Epithelial cell of proximal tubule (primary cell): ENCODE measurements around the gene GFOD2. TPM values are rescaled to one million over a fixed set of nuclear protein-coding genes. Genes with fewer than 3 reads are reported as not detected.

Experiments
- DNase-seq: peaks from one replicate; pipeline ENCODE4 v3.0.0-alpha.2; 2011; ENCODE audit warnings: low read depth
- H3K4me3 ChIP-seq: 2 replicates; pipeline ENCODE4 v1.5.1; 2011; ENCODE audit warnings: low read depth, mild to moderate bottlenecking, low read length
- total RNA-seq: library from RNA; depleted of rRNA; stranded (reverse); fragments of >200 nt; gene quantifications from 2 replicates; pipeline ENCODE4 v1.2.3, GENCODE V29; 2015
- TF ChIP-seq, protein P1 (sequence below): conservative IDR thresholded peaks from 2 replicates; pipeline ENCODE4 v1.5.1; 2012; ENCODE audit warnings: low read depth, mild to moderate bottlenecking, low read length

The GFOD2 gene
- total RNA-seq, 1 donor from 2014 or later: 16.1 TPM

DNA sequence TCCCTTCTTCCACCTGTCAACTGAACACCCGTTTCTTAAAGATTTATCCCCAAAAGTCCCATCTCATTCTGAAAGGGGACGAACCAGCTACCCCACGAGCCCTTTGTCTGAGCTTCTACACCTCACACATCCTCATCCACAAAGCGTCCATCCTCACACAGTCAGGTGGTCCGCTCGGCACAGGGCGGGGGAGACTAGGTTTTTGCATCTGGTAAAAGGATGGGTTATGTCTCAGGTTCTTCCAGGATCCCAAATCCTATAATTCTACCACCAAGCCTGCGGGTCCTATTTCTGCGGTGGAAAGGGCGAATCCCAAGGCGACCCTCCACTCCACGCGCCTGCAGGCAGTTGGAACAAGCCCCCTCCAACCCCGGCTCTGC, 458 bp downstream of the GFOD2 start:
- DNase-seq: no peak
- H3K4me3 ChIP-seq: peak overlapping the region; percentile 98
- TF ChIP-seq, protein P1, sequence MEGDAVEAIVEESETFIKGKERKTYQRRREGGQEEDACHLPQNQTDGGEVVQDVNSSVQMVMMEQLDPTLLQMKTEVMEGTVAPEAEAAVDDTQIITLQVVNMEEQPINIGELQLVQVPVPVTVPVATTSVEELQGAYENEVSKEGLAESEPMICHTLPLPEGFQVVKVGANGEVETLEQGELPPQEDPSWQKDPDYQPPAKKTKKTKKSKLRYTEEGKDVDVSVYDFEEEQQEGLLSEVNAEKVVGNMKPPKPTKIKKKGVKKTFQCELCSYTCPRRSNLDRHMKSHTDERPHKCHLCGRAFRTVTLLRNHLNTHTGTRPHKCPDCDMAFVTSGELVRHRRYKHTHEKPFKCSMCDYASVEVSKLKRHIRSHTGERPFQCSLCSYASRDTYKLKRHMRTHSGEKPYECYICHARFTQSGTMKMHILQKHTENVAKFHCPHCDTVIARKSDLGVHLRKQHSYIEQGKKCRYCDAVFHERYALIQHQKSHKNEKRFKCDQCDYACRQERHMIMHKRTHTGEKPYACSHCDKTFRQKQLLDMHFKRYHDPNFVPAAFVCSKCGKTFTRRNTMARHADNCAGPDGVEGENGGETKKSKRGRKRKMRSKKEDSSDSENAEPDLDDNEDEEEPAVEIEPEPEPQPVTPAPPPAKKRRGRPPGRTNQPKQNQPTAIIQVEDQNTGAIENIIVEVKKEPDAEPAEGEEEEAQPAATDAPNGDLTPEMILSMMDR: no peak

DNA sequence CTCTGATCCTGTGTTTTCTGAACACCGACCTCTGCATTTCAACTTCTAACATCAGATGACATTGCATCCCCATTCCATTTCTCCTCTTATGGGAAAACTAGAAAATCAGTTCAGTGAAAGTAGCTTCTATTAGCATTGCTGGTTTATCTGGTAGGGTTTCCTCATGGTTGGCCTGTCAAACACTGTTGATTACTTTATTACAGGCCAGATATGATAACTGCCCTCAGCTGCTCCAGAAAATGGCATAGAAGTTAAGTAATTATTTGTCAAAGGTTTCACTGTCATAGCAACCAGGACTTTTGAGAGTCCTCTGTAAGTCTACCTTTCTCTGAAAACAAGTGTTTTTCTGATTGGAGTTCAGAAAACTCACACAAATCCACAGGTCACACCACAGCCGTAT, 3.0 kb downstream of the GFOD2 start:
- TF ChIP-seq, protein P1: no peak
- no peak for DNase-seq

DNA sequence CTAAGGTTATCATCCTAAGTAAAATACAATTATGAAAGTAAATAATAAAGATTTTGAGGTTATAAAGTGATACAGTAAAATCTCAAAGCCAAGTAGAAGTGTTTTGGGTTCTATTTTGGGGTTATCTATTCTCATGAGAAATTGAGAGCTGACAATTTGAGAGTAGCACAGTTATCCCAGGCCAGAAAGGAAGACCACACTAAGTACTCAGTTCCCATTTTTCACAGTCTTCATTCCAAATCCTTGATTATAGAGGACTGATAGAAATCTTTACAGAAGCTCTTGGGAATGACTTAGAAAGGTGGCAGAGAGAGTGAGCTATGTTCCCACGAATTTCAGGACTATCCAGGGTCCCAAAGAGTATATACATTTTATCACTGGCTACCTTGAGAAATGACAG, 4.6 kb downstream of the GFOD2 start:
- DNase-seq: no peak
- H3K4me3 ChIP-seq: no peak overlapping the region
- TF ChIP-seq, protein P1: no peak

More for the DNA sequence above, 3.0 kb downstream of the GFOD2 start:
- H3K4me3 ChIP-seq: no peak overlapping the region

DNA sequence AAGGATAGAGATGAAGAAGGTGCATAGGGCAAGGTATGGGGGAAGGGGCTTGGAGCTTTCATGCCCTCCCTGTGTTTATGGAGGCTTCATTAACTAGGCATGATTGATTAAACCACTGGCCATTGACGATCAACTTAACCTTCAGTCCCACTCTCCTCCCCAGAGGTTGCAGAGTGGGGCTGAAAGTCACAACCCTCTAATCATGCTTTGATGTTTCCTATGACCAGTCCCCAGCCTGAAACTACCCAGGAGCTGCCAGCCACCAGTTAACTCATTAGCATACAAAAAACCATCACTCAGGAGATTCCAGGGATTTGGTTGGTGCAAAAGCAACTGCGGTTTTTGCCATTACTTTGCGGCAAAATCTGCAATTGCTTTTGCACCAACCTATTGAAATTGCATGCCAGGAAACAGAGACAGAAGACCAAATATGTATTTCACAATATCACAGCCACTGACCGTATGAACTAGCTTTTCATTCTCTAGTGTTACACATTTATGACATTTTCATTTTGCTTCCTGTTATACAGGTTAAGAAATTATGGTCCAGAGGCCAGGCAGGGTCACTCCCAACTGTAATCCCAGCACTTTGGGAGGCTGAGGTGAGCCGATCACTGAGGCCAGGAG, 5.4 kb downstream of the GFOD2 start:
- H3K4me3 ChIP-seq: no peak overlapping the region
- no peak for DNase-seq
- TF ChIP-seq, protein P1: no peak

DNA sequence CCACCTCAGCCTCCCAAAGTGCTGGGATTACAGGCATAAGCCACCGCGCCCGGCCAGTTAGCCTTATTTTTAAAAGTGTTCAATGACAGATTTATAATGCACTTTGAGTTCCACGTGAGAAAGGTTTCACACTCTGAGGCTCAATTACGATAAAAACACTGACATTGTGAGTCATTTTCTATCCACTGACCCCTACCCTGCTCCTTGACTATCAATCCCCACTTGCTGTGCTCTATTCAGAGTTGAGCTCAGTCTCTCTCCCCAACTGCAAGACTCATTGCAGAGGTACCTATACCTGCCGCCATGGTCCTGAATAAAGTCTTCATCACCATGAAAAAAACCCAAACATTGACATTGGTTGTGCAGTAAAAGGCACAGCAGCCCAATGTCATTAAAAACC, 8.5 kb downstream of the GFOD2 start:
- TF ChIP-seq, protein P1: no peak
- no peak overlapping the region for H3K4me3 ChIP-seq
- no peak for DNase-seq

DNA sequence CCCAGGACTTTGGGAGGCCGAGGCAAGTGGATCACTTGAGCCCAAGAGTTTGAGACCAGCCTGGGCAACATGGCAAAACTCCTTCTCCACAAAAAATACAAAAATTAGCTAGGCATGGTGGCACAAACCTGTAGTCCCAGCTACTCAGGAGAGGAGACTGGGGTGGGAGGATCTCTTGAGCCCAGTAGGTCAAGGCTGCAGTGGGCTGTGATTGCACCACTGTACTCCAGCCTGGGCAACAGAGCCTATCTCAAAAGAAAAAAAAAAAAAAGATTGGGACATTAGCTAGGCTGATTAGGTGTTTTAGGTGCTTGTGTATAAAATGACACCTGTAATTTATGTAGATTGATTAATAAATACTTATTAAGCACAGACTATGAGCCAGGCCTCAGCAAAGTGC, 10.1 kb downstream of the GFOD2 start:
- no peak for DNase-seq
- no peak overlapping the region for H3K4me3 ChIP-seq
- TF ChIP-seq, protein P1: no peak

DNA sequence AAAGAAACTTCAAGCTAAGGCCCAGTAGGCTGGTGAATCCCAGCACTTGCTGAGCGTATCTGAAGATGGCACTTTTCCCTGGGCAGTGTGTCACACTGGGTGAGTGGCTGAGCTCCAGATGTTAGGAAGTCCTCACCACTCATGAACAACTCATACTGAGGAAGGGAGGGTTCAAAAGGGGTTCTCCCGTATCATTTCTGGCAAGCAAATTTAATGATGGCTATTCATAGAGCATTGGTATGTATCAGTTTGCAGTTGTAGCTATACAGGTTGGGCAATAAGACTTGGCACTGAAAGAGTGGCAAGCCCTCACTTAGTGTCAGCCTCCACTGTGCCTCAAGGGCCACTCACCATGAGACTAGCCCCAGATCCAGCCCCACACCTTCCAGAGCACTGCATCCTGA, 10.7 kb downstream of the GFOD2 start:
- no peak overlapping the region for H3K4me3 ChIP-seq
- TF ChIP-seq, protein P1: no peak
- no peak for DNase-seq
